Stomach (tissue), 9 donors: Measurements from ENCODE around the gene NLRP5. TPM values are rescaled to one million over a fixed set of nuclear protein-coding genes. Genes with fewer than 3 reads are reported as not detected.

Experiments used
- DNase-seq, 2 donors: peaks; one replicate each; pipeline versions ENCODE4 v3.0.0 to v3.0.0-alpha.2; 2013 to 2019
- H3K27ac ChIP-seq, 5 donors: fragments of 200-600 bp in 4 of 5; sonication (generic) in 4 of 5; one replicate each; pipeline ENCODE4 v1.5.1; 2013 to 2019; ENCODE audit warnings: mild to moderate bottlenecking in 1 of 5, moderate library complexity in 1 of 5
- H3K27me3 ChIP-seq, 3 donors: fragments of 200-600 bp; sonication (generic); one replicate each; pipeline ENCODE4 v1.5.1; 2017 to 2019; ENCODE audit warnings: mixed run types in 1 of 3
- H3K36me3 ChIP-seq, 4 donors: fragments of 200-600 bp; sonication (generic); 1 replicate in 3 of 4; 2 replicates in 1 of 4; pipeline ENCODE4 v1.5.1; 2016 to 2019
- H3K4me1 ChIP-seq, 4 donors: fragments of 200-600 bp; sonication (generic); one replicate each; pipeline ENCODE4 v1.5.1; 2016 to 2019
- H3K4me3 ChIP-seq, 4 donors: fragments of 200-600 bp; sonication (generic) in 3 of 4; one replicate each; pipeline ENCODE4 v1.5.1; 2016 to 2019; ENCODE audit warnings: mild to moderate bottlenecking in 1 of 4
- H3K9me3 ChIP-seq, 4 donors: fragments of 200-600 bp; sonication (generic); one replicate each; pipeline ENCODE4 v1.5.1; 2016 to 2019
- EP300 ChIP-seq: sonication (generic); formaldehyde crosslinking; IDR thresholded peaks from one replicate; pipeline ENCODE4 v1.6.1; 2017; ENCODE audit warnings: antibody characterized with exemption
- POLR2A ChIP-seq, 4 donors: fragments of 450-650 bp; IDR thresholded peaks; one replicate each; pipeline ENCODE4 v1.6.1; 2016; ENCODE audit warnings: antibody characterized with exemption in 4 of 4, control low read depth in 2 of 4, mild to moderate bottlenecking in 1 of 4, moderate library complexity in 1 of 4
- POLR2AphosphoS5 ChIP-seq, 3 donors: sonication (generic); formaldehyde crosslinking; IDR thresholded peaks; one replicate each; pipeline ENCODE4 v1.6.1; 2016; ENCODE audit warnings: antibody characterized with exemption in 3 of 3
- WGBS, 5 donors: extraction: QIAGEN DNeasy Blood & Tissue Kit in 3 of 5; methylation state at CpG; one replicate each; pipeline versions ENCODE4 v1.1.5 to v1.1.7; 2013 to 2018; 5-methylcytosine and 5-hydroxymethylcytosine counted together
- intact Hi-C: fragments of 100-400 bp; cut with DNase I; formaldehyde crosslinking; loops from one replicate; pipeline ENCODE4 v1.15.1; 2023; ENCODE audit warnings: low total_unique reads
- polyA plus RNA-seq, 3 donors: library from polyadenylated mRNA; stranded (reverse); fragments of 200-250 nt; gene quantifications; one replicate each; pipeline ENCODE4 v1.2.3, GENCODE V29; 2013
- total RNA-seq, 5 donors: library from RNA; depleted of rRNA; stranded (reverse); fragments of >200 nt; gene quantifications; one replicate each; pipeline versions ENCODE4 v1.1.0 to v1.2.3, GENCODE V29; 2014 to 2016
- TF ChIP-seq, protein P1 (sequence below), 7 experiments: fragments of 450-650 bp in 4 of 7; fragments of 200-600 bp in 3 of 7; sonication (generic) in 3 of 7; IDR thresholded peaks; one replicate each; pipeline ENCODE4 v1.5.1; 2016 to 2019; ENCODE audit warnings: antibody characterized with exemption in 7 of 7, control low read depth in 2 of 7, mild to moderate bottlenecking in 1 of 7
- donor health status: healthy with polysubstance abuse.
- donor health status: Bipolar disorder and iron deficiency.
- donor health status: healthy.

Gene NLRP5
- total and polyA plus RNA-seq, 8 donors, result not detected

- no peaks in the 10 kb centered on the region for H3K9me3 ChIP-seq
- intact Hi-C loops, result no loop called here
- 95 to 97% (median 95%) methylated on average over 46 to 66 of the region's 66 CpGs for WGBS, 5 donors
- peaks cover 0 to 30% (median 10%) of the 10 kb centered on the region in 4 donors for H3K4me1 ChIP-seq
- no peak overlapping the region for H3K27ac ChIP-seq
- no peak for DNase-seq
- H3K27me3 ChIP-seq, result no peaks in the 10 kb centered on the region
- H3K4me3 ChIP-seq, result no peak overlapping the region
- H3K36me3 ChIP-seq, result peaks cover 21 to 73% (median 67%) of the 10 kb centered on the region in 4 donors
- no peak for TF ChIP-seq EP300
- no peak for TF ChIP-seq POLR2AphosphoS5 (IDR thresholded peaks at IDR 0.05)
- TF ChIP-seq POLR2A (IDR thresholded peaks at IDR 0.05), result no peak
- TF ChIP-seq, protein P1, sequence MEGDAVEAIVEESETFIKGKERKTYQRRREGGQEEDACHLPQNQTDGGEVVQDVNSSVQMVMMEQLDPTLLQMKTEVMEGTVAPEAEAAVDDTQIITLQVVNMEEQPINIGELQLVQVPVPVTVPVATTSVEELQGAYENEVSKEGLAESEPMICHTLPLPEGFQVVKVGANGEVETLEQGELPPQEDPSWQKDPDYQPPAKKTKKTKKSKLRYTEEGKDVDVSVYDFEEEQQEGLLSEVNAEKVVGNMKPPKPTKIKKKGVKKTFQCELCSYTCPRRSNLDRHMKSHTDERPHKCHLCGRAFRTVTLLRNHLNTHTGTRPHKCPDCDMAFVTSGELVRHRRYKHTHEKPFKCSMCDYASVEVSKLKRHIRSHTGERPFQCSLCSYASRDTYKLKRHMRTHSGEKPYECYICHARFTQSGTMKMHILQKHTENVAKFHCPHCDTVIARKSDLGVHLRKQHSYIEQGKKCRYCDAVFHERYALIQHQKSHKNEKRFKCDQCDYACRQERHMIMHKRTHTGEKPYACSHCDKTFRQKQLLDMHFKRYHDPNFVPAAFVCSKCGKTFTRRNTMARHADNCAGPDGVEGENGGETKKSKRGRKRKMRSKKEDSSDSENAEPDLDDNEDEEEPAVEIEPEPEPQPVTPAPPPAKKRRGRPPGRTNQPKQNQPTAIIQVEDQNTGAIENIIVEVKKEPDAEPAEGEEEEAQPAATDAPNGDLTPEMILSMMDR (IDR thresholded peaks at IDR 0.05), result no peak
Measured at GRCh38 chr19:56088497-56089215, 102.1 kb downstream of the NLRP5 start.

GRCh38 chr19:56089344-56089743 is 102.8 kb downstream of the NLRP5 start:
- 81 to 94% (median 84%) methylated on average over 14 of the region's 14 CpGs for WGBS, 5 donors
- no peaks in the 10 kb centered on the region for H3K9me3 ChIP-seq
- intact Hi-C loops, result no loop called here
- peaks cover 21 to 76% (median 71%) of the 10 kb centered on the region in 4 donors for H3K36me3 ChIP-seq
- peaks cover 0 to 30% (median 10%) of the 10 kb centered on the region in 4 donors for H3K4me1 ChIP-seq
- H3K27me3 ChIP-seq, result no peaks in the 10 kb centered on the region
- H3K4me3 ChIP-seq, result no peak overlapping the region
- H3K27ac ChIP-seq, result no peak overlapping the region
- TF ChIP-seq POLR2AphosphoS5 (IDR thresholded peaks at IDR 0.05) (no peak), EP300 (no peak), POLR2A (IDR thresholded peaks at IDR 0.05) (no peak)
- TF ChIP-seq, protein P1 (IDR thresholded peaks at IDR 0.05), result no peak
- DNase-seq, result no peak

DNA sequence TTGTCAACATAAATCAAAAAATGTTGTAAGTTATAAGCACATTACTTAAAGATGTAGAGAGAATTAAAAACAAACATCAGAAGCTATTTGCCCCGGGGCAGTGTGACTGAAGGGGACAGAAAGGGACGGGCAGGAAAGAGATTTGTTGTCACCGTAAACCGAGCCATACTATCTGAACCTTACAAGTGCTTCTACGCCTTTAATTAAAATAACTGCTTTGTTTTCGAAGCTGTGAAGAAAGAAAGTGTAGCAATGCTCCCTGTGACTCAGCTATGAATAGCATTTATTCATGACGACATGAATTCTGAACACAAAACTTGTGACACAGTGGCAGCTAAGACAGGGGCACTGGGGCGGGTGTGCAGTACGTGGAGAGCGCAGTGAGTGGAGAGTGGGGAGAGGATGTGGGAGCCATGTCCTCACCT is 104.5 kb downstream of the NLRP5 start:
- H3K27me3 ChIP-seq, result no peaks in the 10 kb centered on the region
- peaks cover 0 to 24% (median 10%) of the 10 kb centered on the region in 4 donors for H3K4me1 ChIP-seq
- no peaks in the 10 kb centered on the region for H3K9me3 ChIP-seq
- intact Hi-C loops, result no loop called here
- H3K4me3 ChIP-seq, result no peak overlapping the region
- H3K27ac ChIP-seq, result peak overlapping the region in 1 of 5 donors; percentile 9
- H3K36me3 ChIP-seq, result peaks cover 30 to 89% (median 81%) of the 10 kb centered on the region in 4 donors
- TF ChIP-seq, protein P1 (IDR thresholded peaks at IDR 0.05), result no peak
- TF ChIP-seq EP300 (no peak), POLR2A (IDR thresholded peaks at IDR 0.05) (no peak), POLR2AphosphoS5 (IDR thresholded peaks at IDR 0.05) (no peak)
- DNase-seq, result no peak
- 73 to 80% (median 74%) methylated on average over 10 of the region's 10 CpGs for WGBS, 5 donors

GRCh38 chr19:56091751-56092546 is 105.4 kb downstream of the NLRP5 start:
- no peaks in the 10 kb centered on the region for H3K9me3 ChIP-seq
- TF ChIP-seq POLR2A (IDR thresholded peaks at IDR 0.05) (no peak), POLR2AphosphoS5 (IDR thresholded peaks at IDR 0.05) (no peak), EP300 (no peak)
- TF ChIP-seq, protein P1 (IDR thresholded peaks at IDR 0.05), result no peak
- no peak overlapping the region for H3K4me3 ChIP-seq
- peaks cover 0 to 26% (median 13%) of the 10 kb centered on the region in 4 donors for H3K4me1 ChIP-seq
- H3K27me3 ChIP-seq, result no peaks in the 10 kb centered on the region
- WGBS, 5 donors, result 90 to 92% (median 91%) methylated on average over 37 to 38 of the region's 38 CpGs
- intact Hi-C loops, result no loop called here
- H3K36me3 ChIP-seq, result peaks cover 25 to 89% (median 79%) of the 10 kb centered on the region in 4 donors
- H3K27ac ChIP-seq, result peak overlapping the region in 1 of 5 donors; percentile 9
- no peak for DNase-seq
